ENCODE results near the gene PSMD3. TPM values are rescaled to one million over a fixed set of nuclear protein-coding genes. Genes with fewer than 3 reads are reported as not detected.
"Not testable (repeated sequence)": the region's sequence is repeated elsewhere in the genome, so short reads cannot be mapped to it uniquely, and the experiment has no call there.

The PSMD3 gene
- total and polyA plus RNA-seq, 5 donors = 80.0 to 85.8 (median 81.6) TPM

GRCh38 chr17:39997543-39997942, 16.9 kb downstream of the PSMD3 start:
- peak in 1 of 3 donors; percentile 29 for DNase-seq
- H3K27ac ChIP-seq (ENCODE audit: low read length) = no peak overlapping the region
- H3K4me3 ChIP-seq (ENCODE audit: low read length) = no peak overlapping the region
- H3K27me3 ChIP-seq (ENCODE audit: control insufficient read depth, insufficient read depth) = no peaks in the 10 kb centered on the region
- peaks cover 3% of the 10 kb centered on the region for H3K4me1 ChIP-seq (ENCODE audit: control insufficient read depth, insufficient read depth, low read length)
- no peaks in the 10 kb centered on the region for H3K9me3 ChIP-seq (ENCODE audit: control insufficient read depth, low read length)
- ATAC-seq = peak in 1 of 2 donors; percentile 15
- intact Hi-C loops (cut with DNase I) = no loop called here
- 69% methylated on average over 4 of the region's 4 CpGs for WGBS

DNA sequence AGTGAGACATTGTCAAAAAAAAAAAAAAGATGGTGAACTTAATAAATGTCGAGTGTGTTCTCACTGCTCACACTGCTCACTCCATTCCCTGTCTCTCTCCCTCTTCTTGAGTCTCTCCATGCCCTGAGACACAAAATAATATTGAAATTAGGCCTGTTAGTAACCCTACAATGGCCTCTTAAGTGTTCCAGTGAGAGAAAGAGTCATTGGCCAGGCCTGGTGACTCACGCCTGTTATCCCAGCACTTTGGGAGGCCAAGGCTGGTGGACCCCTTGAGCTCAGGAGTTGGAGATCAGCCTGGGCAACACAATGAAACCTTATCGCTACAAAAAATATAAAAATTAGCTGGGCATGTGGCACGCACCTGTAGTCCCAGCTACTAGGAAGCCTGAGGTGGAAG, 18.5 kb downstream of the PSMD3 start:
- 79% methylated on average over 4 of the region's 4 CpGs for WGBS
- no peaks in the 10 kb centered on the region for H3K9me3 ChIP-seq (ENCODE audit: control insufficient read depth, low read length)
- DNase-seq = no peak
- no peak for ATAC-seq
- H3K4me1 ChIP-seq (ENCODE audit: control insufficient read depth, insufficient read depth, low read length) = peaks cover 3% of the 10 kb centered on the region
- H3K4me3 ChIP-seq (ENCODE audit: low read length) = no peak overlapping the region
- no peaks in the 10 kb centered on the region for H3K27me3 ChIP-seq (ENCODE audit: control insufficient read depth, insufficient read depth)
- H3K27ac ChIP-seq (ENCODE audit: low read length) = no peak overlapping the region
- intact Hi-C loops (cut with DNase I) = no loop called here

DNA sequence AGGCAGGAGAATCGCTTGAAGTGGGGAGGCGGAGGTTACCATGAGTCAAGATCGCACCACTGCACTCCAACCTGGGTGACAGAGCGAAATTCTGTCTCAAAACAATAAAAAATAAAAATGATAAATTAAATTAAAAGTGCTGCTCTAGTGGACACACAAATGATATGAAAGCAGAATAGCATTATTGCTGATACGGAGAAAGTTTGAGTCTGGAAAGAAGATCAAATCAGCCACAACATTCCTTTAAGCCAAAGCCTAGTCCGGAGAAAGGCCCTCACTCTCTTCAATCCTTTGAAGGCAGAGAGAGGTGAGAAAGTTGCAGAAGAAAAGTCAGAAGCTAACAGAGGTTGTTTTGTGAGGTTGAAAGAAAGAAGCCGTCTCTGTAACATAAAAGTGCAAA, 19.6 kb downstream of the PSMD3 start:
- 88% methylated on average over 7 of the region's 7 CpGs for WGBS
- intact Hi-C loops (cut with DNase I) = no loop called here
- no peaks in the 10 kb centered on the region for H3K9me3 ChIP-seq (ENCODE audit: control insufficient read depth, low read length)
- H3K27ac ChIP-seq (ENCODE audit: low read length) = no peak overlapping the region
- ATAC-seq = no peak
- no peaks in the 10 kb centered on the region for H3K27me3 ChIP-seq (ENCODE audit: control insufficient read depth, insufficient read depth)
- peaks cover 3% of the 10 kb centered on the region for H3K4me1 ChIP-seq (ENCODE audit: control insufficient read depth, insufficient read depth, low read length)
- no peak for DNase-seq
- H3K4me3 ChIP-seq (ENCODE audit: low read length) = no peak overlapping the region

DNA sequence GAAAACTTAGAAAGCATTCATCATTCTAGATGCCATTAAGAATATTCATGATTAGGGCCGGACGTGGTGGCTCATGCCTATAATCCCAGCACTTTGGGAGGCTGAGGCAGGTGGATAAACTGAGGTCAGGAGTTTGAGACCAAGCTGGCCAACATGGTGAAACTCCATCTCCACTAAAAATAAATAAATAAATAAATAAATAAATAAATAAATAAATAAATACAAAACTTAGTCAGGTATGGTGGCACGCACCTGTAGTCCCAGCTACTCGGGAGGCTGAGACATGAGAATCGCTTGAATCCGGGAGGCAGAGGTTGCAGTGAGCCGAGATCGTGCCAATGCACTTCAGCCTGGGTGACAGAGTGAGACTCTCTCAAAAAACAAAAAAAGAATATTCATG, 20.7 kb downstream of the PSMD3 start:
- H3K27ac ChIP-seq (ENCODE audit: low read length); H3K4me1 ChIP-seq (ENCODE audit: control insufficient read depth, insufficient read depth, low read length); H3K4me3 ChIP-seq (ENCODE audit: low read length); intact Hi-C loops (cut with DNase I); DNase-seq; H3K27me3 ChIP-seq (ENCODE audit: control insufficient read depth, insufficient read depth); ATAC-seq; H3K9me3 ChIP-seq (ENCODE audit: control insufficient read depth, low read length): not testable (repeated sequence)
- WGBS = 81% methylated on average over 8 of the region's 8 CpGs

- no peak overlapping the region for H3K27ac ChIP-seq (ENCODE audit: low read length)
- intact Hi-C loops (cut with DNase I) = no loop called here
These were observed 23.5 kb downstream of the PSMD3 start for GRCh38 chr17:40004072-40004471.

DNA sequence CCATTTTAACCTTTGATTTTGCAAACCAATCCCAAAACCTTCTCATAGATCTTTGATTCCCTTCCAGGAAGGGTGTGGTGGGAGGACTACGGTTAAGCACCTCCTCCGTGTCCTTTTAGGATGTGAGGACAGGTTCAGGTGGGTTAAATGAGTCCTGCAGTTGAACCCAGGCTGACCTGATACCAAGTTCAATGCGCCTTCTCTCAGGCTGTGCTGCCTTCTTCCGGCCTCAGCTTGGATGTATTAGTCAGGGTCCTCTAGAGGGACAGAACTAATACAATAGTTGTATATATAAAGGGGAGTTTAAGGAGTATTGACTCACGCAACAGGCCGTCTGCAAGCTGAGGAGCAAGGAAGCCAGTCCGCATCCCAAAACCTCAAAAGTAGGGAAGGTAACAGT, 24.1 kb downstream of the PSMD3 start:
- Histone ChIP-seq H3K27me3 (ENCODE audit: control insufficient read depth, insufficient read depth) (no peaks in the 10 kb centered on the region), H3K4me1 (ENCODE audit: control insufficient read depth, insufficient read depth, low read length) (no peaks in the 10 kb centered on the region), H3K27ac (ENCODE audit: low read length) (no peak overlapping the region), H3K4me3 (ENCODE audit: low read length) (no peak overlapping the region), H3K9me3 (ENCODE audit: control insufficient read depth, low read length) (no peaks in the 10 kb centered on the region)
- intact Hi-C loops (cut with DNase I) = no loop called here
- WGBS = 85% methylated on average over 7 of the region's 7 CpGs
- DNase-seq (no peak), ATAC-seq (no peak)

More at GRCh38 chr17:40004072-40004471, 23.5 kb downstream of the PSMD3 start:
- no peak overlapping the region for H3K4me3 ChIP-seq (ENCODE audit: low read length)
- WGBS = 91% methylated on average over 9 of the region's 9 CpGs
- H3K9me3 ChIP-seq (ENCODE audit: control insufficient read depth, low read length) = no peaks in the 10 kb centered on the region
- H3K27me3 ChIP-seq (ENCODE audit: control insufficient read depth, insufficient read depth) = no peaks in the 10 kb centered on the region
- ATAC-seq (no peak), DNase-seq (peak in 1 of 3 donors; percentile 11)
- H3K4me1 ChIP-seq (ENCODE audit: control insufficient read depth, insufficient read depth, low read length) = no peaks in the 10 kb centered on the region

DNA sequence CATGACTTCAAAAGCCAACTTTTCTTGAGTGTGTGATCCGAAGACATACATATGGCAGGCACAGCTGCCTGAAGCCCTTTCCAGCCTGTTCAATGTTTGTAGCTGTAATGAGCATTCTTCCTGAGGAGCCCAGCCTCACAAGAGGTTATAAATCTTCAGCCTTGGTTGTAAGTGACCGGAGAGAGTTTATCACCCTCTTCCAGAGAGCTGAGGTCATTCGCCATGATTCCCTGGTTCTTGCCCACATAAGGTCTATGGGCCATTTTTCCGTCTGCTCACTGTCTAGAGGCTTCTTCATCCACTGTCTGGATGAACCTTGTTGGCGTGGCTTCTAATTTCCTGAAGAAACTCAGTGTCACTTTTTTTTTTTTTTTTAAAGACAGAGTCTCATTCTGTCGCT, 24.9 kb downstream of the PSMD3 start:
- Histone ChIP-seq H3K9me3 (ENCODE audit: control insufficient read depth, low read length) (no peaks in the 10 kb centered on the region), H3K27ac (ENCODE audit: low read length) (no peak overlapping the region), H3K4me1 (ENCODE audit: control insufficient read depth, insufficient read depth, low read length) (no peaks in the 10 kb centered on the region), H3K27me3 (ENCODE audit: control insufficient read depth, insufficient read depth) (no peaks in the 10 kb centered on the region), H3K4me3 (ENCODE audit: low read length) (no peak overlapping the region)
- 88% methylated on average over 6 of the region's 6 CpGs for WGBS
- intact Hi-C loops (cut with DNase I) = no loop called here
- DNase-seq (no peak), ATAC-seq (no peak)

- WGBS = 94% methylated on average over 38 of the region's 38 CpGs
These were observed 30.4 kb downstream of the PSMD3 start for GRCh38 chr17:40010946-40011500.

GRCh38 chr17:40012017-40012647, 31.5 kb downstream of the PSMD3 start:
- not testable (repeated sequence) for H3K27me3 ChIP-seq (ENCODE audit: control insufficient read depth, insufficient read depth); H3K4me1 ChIP-seq (ENCODE audit: control insufficient read depth, insufficient read depth, low read length); H3K9me3 ChIP-seq (ENCODE audit: control insufficient read depth, low read length); H3K4me3 ChIP-seq (ENCODE audit: low read length); ATAC-seq; H3K27ac ChIP-seq (ENCODE audit: low read length)
- DNase-seq = peak in 2 of 3 donors; percentile 21 to 28
- intact Hi-C loops (cut with DNase I) = loop anchor here in 3 of 4 donors (10.0 kb wide), 4 partner anchors 57 to 183 kb away; no protein-coding TSS in a partner anchor
- WGBS = 73% methylated on average over 22 of the region's 22 CpGs

More at GRCh38 chr17:40010946-40011500, 30.4 kb downstream of the PSMD3 start:
- not testable (repeated sequence) for H3K9me3 ChIP-seq (ENCODE audit: control insufficient read depth, low read length); H3K27me3 ChIP-seq (ENCODE audit: control insufficient read depth, insufficient read depth); H3K27ac ChIP-seq (ENCODE audit: low read length); H3K4me3 ChIP-seq (ENCODE audit: low read length); ATAC-seq; H3K4me1 ChIP-seq (ENCODE audit: control insufficient read depth, insufficient read depth, low read length)
- intact Hi-C loops (cut with DNase I) = loop anchor here in 3 of 4 donors (10.0 kb wide), 4 partner anchors 56 to 184 kb away; no protein-coding TSS in a partner anchor
- peak in 2 of 3 donors; percentile 50 to 55 for DNase-seq

DNA sequence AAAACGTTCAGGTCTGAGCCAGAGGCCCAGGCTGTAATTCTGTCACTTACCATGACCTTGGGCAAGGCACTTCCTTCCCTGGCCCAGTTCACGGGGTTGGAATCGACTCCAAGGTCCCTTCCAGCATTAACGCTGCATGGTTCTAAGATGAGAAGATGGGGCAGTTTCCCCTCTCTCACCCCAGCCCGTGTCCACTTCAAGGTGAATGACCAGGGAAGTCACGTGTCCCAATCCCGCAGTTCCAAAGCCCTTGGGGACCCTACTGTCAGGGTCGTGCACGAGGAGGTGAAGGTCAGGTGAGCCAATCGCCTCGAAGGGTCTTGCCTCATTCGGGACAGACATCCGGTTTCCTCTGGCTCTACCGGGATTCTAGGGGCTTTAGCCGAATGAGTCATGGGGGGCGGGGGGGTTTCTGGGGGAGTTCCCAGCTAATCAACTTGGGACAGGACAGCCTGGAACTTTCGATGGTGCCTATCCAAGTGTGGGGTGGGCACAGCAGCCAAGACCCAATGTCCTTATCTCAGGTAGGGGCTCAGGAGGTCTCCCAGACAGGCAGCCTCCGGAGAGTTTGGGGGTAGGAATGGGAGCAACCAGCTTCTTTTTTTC, 33.9 kb downstream of the PSMD3 start:
- Histone ChIP-seq H3K27ac (ENCODE audit: low read length) (peak overlapping the region; percentile 40), H3K4me3 (ENCODE audit: low read length) (no peak overlapping the region), H3K9me3 (ENCODE audit: control insufficient read depth, low read length) (no peaks in the 10 kb centered on the region), H3K4me1 (ENCODE audit: control insufficient read depth, insufficient read depth, low read length) (peaks cover 10% of the 10 kb centered on the region), H3K27me3 (ENCODE audit: control insufficient read depth, insufficient read depth) (no peaks in the 10 kb centered on the region)
- WGBS = 37% methylated on average over 18 of the region's 18 CpGs
- DNase-seq = peak; percentile 39 to 62 (median 48)
- ATAC-seq = peak; percentile 12 to 28
- intact Hi-C loops (cut with DNase I) = loop anchor here in 3 of 4 donors (10.0 kb wide), 4 partner anchors 60 to 180 kb away; no protein-coding TSS in a partner anchor
